ENCODE measurements around the gene EIF4E2. TPM values are rescaled to one million over a fixed set of nuclear protein-coding genes. Genes with fewer than 3 reads are reported as not detected.

Gene EIF4E2
- total RNA-seq, 6 experiments from 2014 or later: 24.3 to 47.7 (median 42.0) TPM

GRCh38 chr2:232603283-232603682 lies 52.8 kb downstream of the EIF4E2 start:
- H3K4me3 ChIP-seq: no peak overlapping the region
- H3K27me3 ChIP-seq: no peaks in the 10 kb centered on the region
- ATAC-seq (no peak), DNase-seq (no peak)
- no peak overlapping the region for H3K27ac ChIP-seq
- intact Hi-C loops (cut with DNase I): no loop called here
- no peaks in the 10 kb centered on the region for H3K4me1 ChIP-seq
- TF ChIP-seq, protein P1, sequence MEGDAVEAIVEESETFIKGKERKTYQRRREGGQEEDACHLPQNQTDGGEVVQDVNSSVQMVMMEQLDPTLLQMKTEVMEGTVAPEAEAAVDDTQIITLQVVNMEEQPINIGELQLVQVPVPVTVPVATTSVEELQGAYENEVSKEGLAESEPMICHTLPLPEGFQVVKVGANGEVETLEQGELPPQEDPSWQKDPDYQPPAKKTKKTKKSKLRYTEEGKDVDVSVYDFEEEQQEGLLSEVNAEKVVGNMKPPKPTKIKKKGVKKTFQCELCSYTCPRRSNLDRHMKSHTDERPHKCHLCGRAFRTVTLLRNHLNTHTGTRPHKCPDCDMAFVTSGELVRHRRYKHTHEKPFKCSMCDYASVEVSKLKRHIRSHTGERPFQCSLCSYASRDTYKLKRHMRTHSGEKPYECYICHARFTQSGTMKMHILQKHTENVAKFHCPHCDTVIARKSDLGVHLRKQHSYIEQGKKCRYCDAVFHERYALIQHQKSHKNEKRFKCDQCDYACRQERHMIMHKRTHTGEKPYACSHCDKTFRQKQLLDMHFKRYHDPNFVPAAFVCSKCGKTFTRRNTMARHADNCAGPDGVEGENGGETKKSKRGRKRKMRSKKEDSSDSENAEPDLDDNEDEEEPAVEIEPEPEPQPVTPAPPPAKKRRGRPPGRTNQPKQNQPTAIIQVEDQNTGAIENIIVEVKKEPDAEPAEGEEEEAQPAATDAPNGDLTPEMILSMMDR (IDR thresholded peaks at IDR 0.05): no peak
- no peak for TF ChIP-seq POLR2A (IDR thresholded peaks at IDR 0.05)
- no peaks in the 10 kb centered on the region for H3K9me3 ChIP-seq
- no peaks in the 10 kb centered on the region for H3K36me3 ChIP-seq
- 76% methylated on average over 3 of the region's 3 CpGs for WGBS (ENCODE audit: insufficient coverage, low coverage, low lambda C conversion rate, missing lambda C conversion rate)

- no peak overlapping the region for H3K27ac ChIP-seq
- intact Hi-C loops (cut with DNase I): no loop called here
- DNase-seq (no peak), ATAC-seq (no peak)
- H3K27me3 ChIP-seq: no peaks in the 10 kb centered on the region
- H3K36me3 ChIP-seq: no peaks in the 10 kb centered on the region
- no peak overlapping the region for H3K4me3 ChIP-seq
- no peaks in the 10 kb centered on the region for H3K9me3 ChIP-seq
- WGBS (ENCODE audit: insufficient coverage, low coverage, low lambda C conversion rate, missing lambda C conversion rate): 84% methylated on average over 3 of the region's 10 CpGs
- H3K4me1 ChIP-seq: no peaks in the 10 kb centered on the region
- TF ChIP-seq, protein P1 (IDR thresholded peaks at IDR 0.05): no peak
- no peak for TF ChIP-seq POLR2A (IDR thresholded peaks at IDR 0.05)
Measured at GRCh38 chr2:232604535-232604934, 54.0 kb downstream of the EIF4E2 start.

DNA sequence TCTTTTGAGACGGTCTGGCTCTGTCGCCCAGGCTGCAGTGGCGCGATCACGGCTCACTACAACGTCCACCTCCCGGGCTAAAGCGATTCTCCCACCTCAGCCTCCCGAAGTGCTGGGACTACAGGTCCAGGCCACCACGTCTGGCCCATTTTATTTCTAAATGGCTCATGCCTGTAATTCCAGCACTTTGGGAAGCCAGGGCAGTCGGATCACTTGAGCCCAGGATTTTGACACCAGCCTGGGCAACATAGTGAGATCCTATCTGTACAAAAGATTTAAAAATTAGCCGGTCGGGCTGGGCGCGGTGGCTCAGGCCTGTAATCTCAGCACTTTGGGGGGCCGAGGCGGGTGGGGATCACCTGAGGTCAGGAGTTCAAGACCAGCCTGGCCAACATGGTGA lies 56.5 kb downstream of the EIF4E2 start:
- ATAC-seq (no peak), DNase-seq (peak in 1 of 3 donors; percentile 35)
- no peak overlapping the region for H3K27ac ChIP-seq
- no peak overlapping the region for H3K4me3 ChIP-seq
- TF ChIP-seq, protein P1 (IDR thresholded peaks at IDR 0.05): no peak
- TF ChIP-seq POLR2A (IDR thresholded peaks at IDR 0.05): no peak
- intact Hi-C loops (cut with DNase I): no loop called here
- no peaks in the 10 kb centered on the region for H3K4me1 ChIP-seq
- H3K27me3 ChIP-seq: no peaks in the 10 kb centered on the region
- H3K36me3 ChIP-seq: no peaks in the 10 kb centered on the region
- WGBS (ENCODE audit: insufficient coverage, low coverage, low lambda C conversion rate, missing lambda C conversion rate): 87% methylated on average over 13 of the region's 17 CpGs
- no peaks in the 10 kb centered on the region for H3K9me3 ChIP-seq

GRCh38 chr2:232609607-232610006 lies 59.1 kb downstream of the EIF4E2 start:
- no peak for ATAC-seq
- WGBS (ENCODE audit: insufficient coverage, low coverage, low lambda C conversion rate, missing lambda C conversion rate): 67% methylated on average over 3 of the region's 8 CpGs
- no peaks in the 10 kb centered on the region for H3K4me1 ChIP-seq
- H3K27me3 ChIP-seq: no peaks in the 10 kb centered on the region
- no peak overlapping the region for H3K4me3 ChIP-seq
- TF ChIP-seq POLR2A (IDR thresholded peaks at IDR 0.05): no peak
- TF ChIP-seq, protein P1 (IDR thresholded peaks at IDR 0.05): no peak
- H3K27ac ChIP-seq: no peak overlapping the region
- intact Hi-C loops (cut with DNase I): no loop called here
- no peaks in the 10 kb centered on the region for H3K9me3 ChIP-seq
- peak in 1 of 3 donors; percentile 11 for DNase-seq
- no peaks in the 10 kb centered on the region for H3K36me3 ChIP-seq

- Histone ChIP-seq H3K4me3 (no peak overlapping the region), H3K36me3 (no peaks in the 10 kb centered on the region), H3K27me3 (no peaks in the 10 kb centered on the region), H3K27ac (no peak overlapping the region), H3K4me1 (no peaks in the 10 kb centered on the region), H3K9me3 (no peaks in the 10 kb centered on the region)
- intact Hi-C loops (cut with DNase I): no loop called here
- WGBS (ENCODE audit: insufficient coverage, low coverage, low lambda C conversion rate, missing lambda C conversion rate): no CpG with 5 or more reads among the region's 3 CpGs
- TF ChIP-seq, protein P1 (IDR thresholded peaks at IDR 0.05): no peak
- no peak for TF ChIP-seq POLR2A (IDR thresholded peaks at IDR 0.05)
- peak in 1 of 3 donors; percentile 37 for DNase-seq
- ATAC-seq: no peak
Measured at GRCh38 chr2:232610081-232610480, 59.6 kb downstream of the EIF4E2 start.

All from right lobe of liver (tissue), 6 donors.